AG09319 (cell line): ENCODE measurements around the gene LEFTY1.

Experiments
- DNase-seq: peaks from one replicate; pipeline ENCODE4 v3.0.0-alpha.2; 2010; ENCODE audit warnings: low read depth; ENCODE audit errors: extremely low read depth
- CTCF ChIP-seq: IDR thresholded peaks from 2 replicates; pipeline ENCODE4 v1.5.1; 2011; ENCODE audit warnings: low read depth, mild to moderate bottlenecking, inconsistent platforms, low read length, moderate library complexity

Gene LEFTY1

GRCh38 chr1:225866061-225866837 is 22.7 kb downstream of the LEFTY1 start:
- no peak for DNase-seq
- no peak for TF ChIP-seq CTCF

DNA sequence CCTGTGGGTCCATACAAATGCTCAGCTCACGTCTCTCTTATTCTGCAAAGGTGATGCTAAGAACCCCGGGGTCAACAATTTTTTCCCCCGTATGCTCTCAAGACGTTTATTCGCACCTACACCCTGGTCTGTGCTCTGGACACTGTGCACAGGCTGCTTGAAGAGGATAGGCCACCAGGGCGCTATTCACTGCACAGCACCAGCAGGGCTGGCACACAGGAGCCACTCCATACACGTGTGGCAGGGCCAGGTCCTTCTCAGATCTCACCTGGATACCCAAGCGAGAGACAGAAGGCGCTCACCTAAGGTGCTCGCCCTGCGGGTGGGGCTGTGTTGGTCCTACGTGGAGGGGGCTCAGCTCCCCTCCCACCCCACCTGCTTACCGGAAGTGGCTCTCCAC is 23.4 kb downstream of the LEFTY1 start:
- TF ChIP-seq CTCF: no peak
- DNase-seq: no peak

DNA sequence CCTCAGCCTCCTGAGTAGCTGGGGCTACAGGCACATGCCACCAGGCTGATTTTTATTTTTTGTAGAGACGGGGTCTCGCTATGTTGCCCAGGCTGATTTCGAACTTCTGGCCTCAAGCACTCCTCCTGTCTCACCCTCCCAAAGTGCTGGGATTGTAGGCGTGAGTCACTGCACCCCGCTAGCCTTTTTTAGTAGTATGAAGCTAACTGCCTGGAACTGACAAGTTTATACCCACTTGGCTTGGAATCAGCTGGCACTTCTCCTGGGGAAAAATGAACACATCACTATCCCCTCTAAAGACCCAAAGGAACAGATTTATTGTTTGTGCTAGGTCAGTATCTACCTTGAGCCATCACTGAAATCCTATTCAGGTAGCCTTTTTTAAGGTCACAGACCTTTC is 25.8 kb downstream of the LEFTY1 start:
- TF ChIP-seq CTCF: no peak
- DNase-seq: no peak

DNA sequence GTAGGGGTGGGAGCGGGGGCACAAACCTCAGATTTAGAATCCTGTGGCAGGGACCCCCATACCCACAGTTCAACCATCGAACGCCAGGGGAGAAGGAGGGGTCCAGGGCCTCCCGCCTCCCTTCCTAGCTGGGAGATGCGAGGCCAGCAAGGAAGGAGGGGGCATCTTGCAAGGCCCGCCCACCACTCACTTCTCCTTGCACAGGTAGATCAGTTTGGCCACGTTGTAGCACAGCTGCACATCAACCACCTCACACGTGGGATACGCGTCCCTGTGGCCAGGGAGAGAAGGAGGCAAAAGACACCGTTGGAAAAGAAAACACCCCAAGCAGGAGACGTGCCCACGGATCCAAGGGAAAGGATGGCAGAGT is 26.4 kb downstream of the LEFTY1 start:
- no peak for DNase-seq
- TF ChIP-seq CTCF: no peak

GRCh38 chr1:225861834-225862580 is 26.9 kb downstream of the LEFTY1 start:
- TF ChIP-seq CTCF: no peak
- DNase-seq: no peak

DNA sequence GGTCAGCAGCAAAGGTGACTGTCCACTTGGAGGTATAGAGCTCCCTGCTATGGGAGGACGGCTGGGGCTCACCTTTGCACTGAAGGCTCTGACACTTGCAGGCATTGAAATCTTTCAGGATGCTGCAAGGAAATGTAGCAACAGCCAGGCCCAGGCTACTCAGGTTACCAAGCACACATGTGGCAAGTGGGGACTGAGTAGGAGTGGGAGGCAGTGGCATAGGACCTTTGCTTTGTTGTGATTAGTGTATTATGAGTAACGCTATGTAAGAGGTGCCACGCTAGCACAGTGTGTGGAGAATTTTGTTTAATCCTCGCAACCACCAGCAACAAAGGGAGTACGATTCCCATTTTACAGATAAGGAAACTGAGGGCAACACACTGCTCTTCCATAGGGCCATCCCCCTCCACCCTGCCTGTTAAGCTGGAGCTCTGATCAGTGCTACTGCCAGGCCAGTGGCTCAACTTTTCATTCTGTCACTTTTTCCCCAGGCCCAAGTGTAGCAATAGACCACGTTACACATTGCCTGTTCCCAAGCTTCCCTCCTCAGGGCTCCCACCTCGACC is 28.0 kb downstream of the LEFTY1 start:
- no peak for DNase-seq
- TF ChIP-seq CTCF: no peak

GRCh38 chr1:225860107-225860506 is 28.8 kb downstream of the LEFTY1 start:
- no peak for TF ChIP-seq CTCF
- no peak for DNase-seq
